Endothelial cell of umbilical vein (primary cell): Measurements from ENCODE around the gene MAP7D3. TPM values are rescaled to one million over a fixed set of nuclear protein-coding genes. Genes with fewer than 3 reads are reported as not detected.

Experiments used
- BruUV-seq: library from RNA; stranded (reverse); fragments of 400-500 nt; replicated peaks from 2 replicates; lab custom pipeline; 2021; lab: Mats Ljungman, UMichigan
- CTCF ChIA-PET: fragments of 300-600, 350-600 bp; sonication (Branson Sonifier 250); formaldehyde crosslinking; loops from one replicate; lab custom pipeline; 2021; ENCODE audit warnings: antibody characterized with exemption, inconsistent platforms; lab: Charles Lee
- POLR2A ChIA-PET: fragments of 300-600, 350-600 bp; sonication (Branson Sonifier 250); formaldehyde crosslinking; loops from one replicate; lab custom pipeline; 2021; ENCODE audit warnings: antibody characterized with exemption, inconsistent platforms; lab: Charles Lee
- DNase-seq: peaks from one replicate; pipeline ENCODE4 v3.0.0-alpha.2; 2011; ENCODE audit warnings: low read depth, low spot score
- FAIRE-seq: peaks from 2 replicates; lab custom pipeline; 2011; peaks lifted over from hg19 to GRCh38; lab: Jason Lieb, UNC
- H2AFZ ChIP-seq: 2 replicates; pipeline ENCODE4 v1.6.0; 2012; ENCODE audit warnings: low read depth, low read length, control low read depth, inconsistent platforms
- H3K27ac ChIP-seq: 2 replicates; pipeline ENCODE4 v1.5.1; 2011; ENCODE audit warnings: low read depth, mild to moderate bottlenecking, control low read depth, low read length, moderate library complexity; ENCODE audit not compliant: insufficient read depth
- H3K27me3 ChIP-seq, 2 experiments: 2 replicates each; pipeline versions ENCODE4 v1.6.0 to v1.6.1; 2011; ENCODE audit warnings: low read length in 2 of 2, mixed read lengths in 1 of 2; ENCODE audit not compliant: control insufficient read depth in 2 of 2, insufficient read depth in 2 of 2
- H3K36me3 ChIP-seq, 2 experiments: 2 replicates in 1 of 2; 3 replicates in 1 of 2; pipeline ENCODE4 v1.5.1; 2011; ENCODE audit warnings: low read length in 2 of 2, mild to moderate bottlenecking in 1 of 2, moderate library complexity in 1 of 2; ENCODE audit not compliant: control insufficient read depth in 2 of 2, insufficient read depth in 2 of 2; ENCODE audit errors: extremely low read depth in 1 of 2
- H3K4me1 ChIP-seq: 3 replicates; pipeline ENCODE4 v1.5.1; 2011; ENCODE audit warnings: mild to moderate bottlenecking, low read length; ENCODE audit not compliant: control insufficient read depth, insufficient read depth; ENCODE audit errors: extremely low read depth
- H3K4me2 ChIP-seq: 2 replicates; pipeline ENCODE4 v1.6.1; 2011; ENCODE audit warnings: low read length, control low read depth, mixed read lengths; ENCODE audit not compliant: insufficient read depth
- H3K4me3 ChIP-seq, 3 experiments: fragments of 200-600 bp in 1 of 3; sonication (generic), shearing (Covaris generic) in 1 of 3; replicated peaks in 1 of 3; 2 replicates each; pipeline ENCODE4 v1.5.1; 2011 to 2016; ENCODE audit warnings: control low read depth in 3 of 3, low read length in 3 of 3, mild to moderate bottlenecking in 2 of 3, inconsistent platforms in 1 of 3, low read depth in 1 of 3, moderate library complexity in 1 of 3; ENCODE audit not compliant: insufficient read depth in 1 of 3
- H3K79me2 ChIP-seq: 2 replicates; pipeline ENCODE4 v1.6.0; 2012; ENCODE audit warnings: low read length, inconsistent platforms; ENCODE audit not compliant: control insufficient read depth, insufficient read depth
- H3K9ac ChIP-seq: replicated peaks from 2 replicates; pipeline ENCODE3; 2011; ENCODE audit warnings: low read length, control low read depth; ENCODE audit not compliant: insufficient read depth; ENCODE audit errors: extremely low read depth
- H3K9me1 ChIP-seq: replicated peaks from 3 replicates; pipeline ENCODE4 v1.6.0; 2011; ENCODE audit warnings: mild to moderate bottlenecking, low read length; ENCODE audit not compliant: control insufficient read depth, insufficient read depth; ENCODE audit errors: extremely low read depth
- H3K9me3 ChIP-seq: replicated peaks from 2 replicates; pipeline ENCODE4 v1.5.1; 2012; ENCODE audit warnings: low read length, inconsistent platforms; ENCODE audit not compliant: control insufficient read depth, insufficient read depth
- H4K20me1 ChIP-seq: replicated peaks from 2 replicates; pipeline ENCODE3; 2011; ENCODE audit warnings: mild to moderate bottlenecking, low read length; ENCODE audit not compliant: control insufficient read depth, insufficient read depth; ENCODE audit errors: extremely low read depth
- CTCF ChIP-seq, 2 donors: IDR thresholded peaks; 1 replicate in 1 of 2; 2 replicates in 1 of 2; pipeline ENCODE4 v1.5.1; 2011; ENCODE audit warnings: low read length in 2 of 2, mild to moderate bottlenecking in 2 of 2, moderate library complexity in 2 of 2, control low read depth in 1 of 2, inconsistent platforms in 1 of 2, low read depth in 1 of 2; ENCODE audit not compliant: insufficient read depth in 1 of 2; ENCODE audit errors: extremely low read depth in 1 of 2
- EZH2 ChIP-seq: IDR thresholded peaks from 2 replicates; pipeline ENCODE4 v1.6.1; 2012; ENCODE audit warnings: borderline replicate concordance, low read depth, mild to moderate bottlenecking, moderate library complexity, low read length, inconsistent platforms; ENCODE audit not compliant: severe bottlenecking
- FOS ChIP-seq: IDR thresholded peaks from 2 replicates; pipeline ENCODE4 v1.6.1; 2011; ENCODE audit warnings: mild to moderate bottlenecking, low read length, moderate library complexity, borderline replicate concordance; ENCODE audit not compliant: insufficient read depth
- GATA2 ChIP-seq: IDR thresholded peaks from 2 replicates; pipeline ENCODE4 v1.7.0; 2011; ENCODE audit warnings: low read depth, mild to moderate bottlenecking, moderate library complexity, mixed read lengths, low read length; ENCODE audit not compliant: insufficient read length, insufficient read depth
- JUN ChIP-seq: IDR thresholded peaks from 2 replicates; pipeline ENCODE4 v1.6.1; 2011; ENCODE audit warnings: borderline replicate concordance, low read depth; ENCODE audit not compliant: insufficient read length, insufficient read depth
- MAX ChIP-seq: IDR thresholded peaks from 2 replicates; pipeline ENCODE4 v1.6.1; 2011; ENCODE audit not compliant: insufficient read depth, insufficient read length
- MYC ChIP-seq: IDR thresholded peaks from one replicate; pipeline ENCODE4 v1.6.1; 2011; ENCODE audit warnings: mild to moderate bottlenecking, low read depth, low read length
- POLR2A ChIP-seq: IDR thresholded peaks from 2 replicates; pipeline ENCODE4 v1.6.1; 2012; ENCODE audit warnings: low read depth, mild to moderate bottlenecking, control low read depth, low read length
- POLR2AphosphoS5 ChIP-seq: IDR thresholded peaks from 2 replicates; pipeline ENCODE4 v1.6.1; 2012; ENCODE audit warnings: low read depth, mild to moderate bottlenecking, control low read depth, low read length, moderate library complexity; ENCODE audit not compliant: insufficient read depth
- dilution Hi-C: fragments of 300-500 bp; cut with MboI; formaldehyde crosslinking; loops from one replicate; pipeline ENCODE4 v1.15.0; 2019; ENCODE audit warnings: low sequenced_read_pairs; ENCODE audit not compliant: extremely low pct_ligation_motif_present
- intact Hi-C: fragments of 100-400 bp; cut with micrococcal nuclease; formaldehyde crosslinking; loops from one replicate; pipeline ENCODE4 v1.10.0; 2022
- polyA plus RNA-seq, 4 experiments: library from polyadenylated mRNA; depleted of rRNA in 3 of 4; stranded (reverse) in 3 of 4; unstranded in 1 of 4; fragments of >200 nt; gene quantifications; 2 replicates each; pipeline versions ENCODE4 v1.2.1 to v1.2.3, GENCODE V29; 2011 to 2012; ENCODE audit warnings: missing spikeins in 1 of 4
- total RNA-seq: library from RNA; stranded (reverse); gene quantifications from 2 replicates; pipeline ENCODE4 v1.2.3, GENCODE V29; 2021

The MAP7D3 gene
- total and polyA plus RNA-seq, 2 donors (not counting 3 experiments of a cell fraction or from before 2014, with no cell fraction given): 6.5 to 22.8 TPM

- Histone ChIP-seq H3K9me3 (no peaks in the 10 kb centered on the region), H3K4me2 (no peak overlapping the region), H4K20me1 (no peaks in the 10 kb centered on the region), H3K9me1 (no peaks in the 10 kb centered on the region), H3K4me3 (no peak overlapping the region), H2AFZ (no peak overlapping the region), H3K27me3 (no peaks in the 10 kb centered on the region), H3K4me1 (peaks cover 4% of the 10 kb centered on the region), H3K36me3 (no peaks in the 10 kb centered on the region), H3K27ac (no peak overlapping the region), H3K79me2 (no peaks in the 10 kb centered on the region), H3K9ac (no peak overlapping the region)
- no peak for FAIRE-seq
- POLR2A ChIA-PET: no interaction called here
- CTCF ChIA-PET: interaction anchor here (2.5 to 3.0 kb wide), 2 partner anchors 10 to 170 kb away, joined by 10 to 19 read pairs; no protein-coding TSS in a partner anchor
- DNase-seq: no peak
- intact Hi-C loops (no loop called here), dilution Hi-C loops (no loop called here)
- no peak for TF ChIP-seq EZH2
- TF ChIP-seq FOS: no peak
- no peak for TF ChIP-seq MYC
- TF ChIP-seq POLR2A: no peak
- no peak for TF ChIP-seq JUN
- TF ChIP-seq MAX: no peak
- no peak for TF ChIP-seq GATA2
- TF ChIP-seq POLR2AphosphoS5: no peak
- no peak for TF ChIP-seq CTCF (IDR thresholded peaks at IDR 0.05; ENCODE audit: extremely low read depth in 1 of 2, insufficient read depth in 1 of 2, low read depth in 1 of 2, low read length in 2 of 2)
- no TSS peak for BruUV-seq
Observed at GRCh38 chrX:136198678-136199243, 52.4 kb downstream of the MAP7D3 start.
